ENCODE measurements around the gene SLC9A9.

Gene SLC9A9

DNA sequence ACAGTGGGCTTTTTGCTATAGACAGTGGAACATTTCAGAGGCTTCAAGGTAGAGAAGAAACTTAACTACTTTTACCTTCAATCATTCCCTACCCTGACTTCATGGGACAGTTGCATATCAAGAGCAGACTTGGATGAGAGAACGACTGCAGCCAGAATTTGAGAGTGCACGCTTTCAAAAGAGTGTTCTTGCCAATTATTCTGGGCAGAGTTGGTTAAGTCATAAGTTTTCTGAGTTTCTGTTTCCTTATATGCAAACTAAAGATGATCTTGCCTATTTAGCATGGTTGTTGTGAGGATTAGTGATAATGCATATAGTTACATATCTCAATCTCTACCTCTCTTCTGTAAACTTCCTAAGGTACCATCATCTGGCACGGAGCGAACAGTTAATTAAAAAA lies 7.6 kb downstream of the SLC9A9 start:
- DNase-seq, result no peak

DNA sequence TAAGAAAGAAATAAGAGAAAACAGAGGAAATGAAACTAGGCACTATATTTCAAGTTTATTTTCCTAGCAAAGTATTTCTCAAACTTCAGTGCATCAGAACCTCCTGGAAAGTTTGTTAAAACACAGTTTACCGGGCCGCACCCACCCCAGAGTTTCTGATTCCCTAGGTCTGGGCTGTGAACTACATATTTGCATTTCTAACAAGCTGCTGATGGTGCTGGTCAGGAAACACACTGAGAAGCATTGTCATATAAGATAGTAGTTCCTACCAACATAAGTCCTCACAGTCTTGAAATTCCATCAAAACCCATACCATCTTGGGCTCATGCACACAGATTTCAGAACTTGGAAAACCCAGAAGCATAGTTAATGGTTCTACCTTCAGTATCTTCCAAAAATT lies 8.3 kb downstream of the SLC9A9 start:
- DNase-seq, result no peak

DNA sequence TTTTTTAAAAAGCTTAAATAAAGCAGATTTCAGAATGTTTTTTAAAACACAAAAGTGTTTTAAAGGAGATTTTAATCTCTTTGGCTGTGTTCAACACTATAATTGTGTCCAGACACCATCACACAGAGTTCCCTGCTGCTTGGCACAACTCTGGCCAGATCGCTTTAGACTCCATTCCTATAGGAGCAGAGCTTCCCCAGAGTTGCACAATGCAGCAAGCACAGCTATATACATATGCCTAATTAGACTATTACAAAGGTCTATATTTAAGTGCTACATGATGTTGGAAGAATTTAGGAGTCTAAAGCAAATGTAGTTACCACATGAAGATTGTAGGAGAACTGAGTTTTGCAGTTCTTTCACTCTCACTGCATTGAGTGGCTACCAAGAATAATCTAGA lies 11.2 kb downstream of the SLC9A9 start:
- DNase-seq, result no peak

DNA sequence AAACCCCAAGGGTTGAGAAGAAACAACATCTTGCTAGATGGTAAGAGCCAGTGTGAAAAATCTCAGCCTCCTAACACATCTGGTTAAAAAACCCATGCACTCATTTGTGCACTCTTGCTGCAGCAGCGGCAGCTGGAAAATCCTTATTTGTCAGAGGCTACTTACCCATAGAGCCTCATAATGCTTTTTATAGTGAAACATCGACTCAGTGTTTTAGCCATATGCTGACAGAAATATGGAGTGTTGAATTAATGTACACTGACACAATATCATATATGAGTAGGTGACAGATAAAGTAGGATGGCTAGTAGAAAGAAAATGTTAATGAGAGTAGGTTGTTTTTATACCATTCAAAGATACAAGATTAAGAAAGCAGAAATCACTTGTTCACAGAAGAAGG lies 13.0 kb downstream of the SLC9A9 start:
- no peak for DNase-seq

DNA sequence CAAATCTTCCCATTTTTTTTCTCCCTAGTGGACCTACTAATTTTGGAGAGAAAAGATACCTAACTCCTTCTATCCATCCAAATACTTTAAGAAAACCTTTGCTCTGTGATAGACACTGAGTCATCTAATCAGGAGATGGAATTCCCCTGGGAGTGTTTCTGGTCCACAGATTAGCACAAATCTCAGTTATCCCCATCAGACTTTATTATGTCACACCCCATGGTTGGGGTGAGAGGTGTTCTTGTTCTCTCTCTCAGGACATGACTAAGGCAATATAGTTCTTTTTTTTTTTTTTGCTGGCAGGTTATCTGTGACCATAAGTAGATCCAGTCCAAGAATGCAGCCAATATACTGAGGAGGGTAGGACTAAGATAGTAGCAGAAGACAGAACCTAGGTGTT lies 15.8 kb downstream of the SLC9A9 start:
- no peak for DNase-seq

DNA sequence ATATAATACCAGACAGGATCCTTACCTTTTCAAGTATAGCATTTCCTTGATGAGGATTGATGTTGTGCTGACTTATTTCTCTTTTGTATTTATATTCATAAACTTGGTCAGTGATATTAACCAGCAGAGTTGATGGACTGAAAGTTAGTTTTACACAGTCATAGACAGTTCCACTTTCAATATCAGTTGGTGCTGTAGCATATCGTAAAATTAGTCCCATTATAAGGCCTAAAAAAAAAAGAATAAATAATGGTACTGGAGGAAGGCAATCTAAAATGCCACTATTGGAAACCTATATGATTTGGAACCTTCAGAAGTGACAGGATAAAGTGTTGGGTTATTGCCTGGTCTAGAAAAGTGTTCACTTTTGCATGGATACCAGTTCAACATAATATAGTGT lies 16.3 kb downstream of the SLC9A9 start:
- DNase-seq, result no peak

DNA sequence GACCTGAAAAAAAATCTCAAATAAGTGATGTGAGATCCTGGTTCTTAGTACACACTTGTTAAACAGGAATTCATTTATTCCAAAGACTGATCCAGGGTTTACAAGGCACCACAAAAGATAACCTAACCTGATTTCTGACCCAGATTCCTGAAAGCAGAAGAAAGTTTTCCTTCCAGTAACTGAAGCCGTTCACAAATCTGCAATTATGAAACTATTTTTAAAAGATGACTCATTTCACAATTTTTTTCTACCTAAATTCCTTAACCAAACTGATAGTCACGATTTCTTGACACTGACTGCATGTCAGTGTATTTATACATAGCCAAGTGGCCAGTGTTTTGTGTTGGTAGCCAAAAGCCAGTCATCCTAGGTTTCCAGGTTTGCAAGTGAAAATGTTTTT lies 17.1 kb downstream of the SLC9A9 start:
- no peak for DNase-seq

DNA sequence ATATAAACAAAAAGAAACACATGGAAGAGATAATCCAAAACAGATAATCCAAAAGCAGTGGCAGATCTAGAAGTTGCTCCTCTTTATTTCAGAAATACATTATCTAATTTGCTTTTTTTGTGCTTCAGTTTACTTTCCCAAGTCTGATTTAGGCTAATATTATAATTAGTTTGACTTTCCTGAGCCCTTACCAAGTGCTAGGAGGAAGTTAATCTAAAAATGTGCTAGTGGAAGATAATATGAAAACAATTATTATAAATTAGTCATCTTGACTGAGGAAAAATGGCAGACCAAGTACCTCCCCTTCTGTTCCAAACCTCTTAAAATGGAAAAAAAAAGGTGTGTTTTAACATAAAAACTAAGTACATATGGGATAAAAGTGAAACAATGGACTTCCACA lies 17.5 kb downstream of the SLC9A9 start:
- no peak for DNase-seq

DNA sequence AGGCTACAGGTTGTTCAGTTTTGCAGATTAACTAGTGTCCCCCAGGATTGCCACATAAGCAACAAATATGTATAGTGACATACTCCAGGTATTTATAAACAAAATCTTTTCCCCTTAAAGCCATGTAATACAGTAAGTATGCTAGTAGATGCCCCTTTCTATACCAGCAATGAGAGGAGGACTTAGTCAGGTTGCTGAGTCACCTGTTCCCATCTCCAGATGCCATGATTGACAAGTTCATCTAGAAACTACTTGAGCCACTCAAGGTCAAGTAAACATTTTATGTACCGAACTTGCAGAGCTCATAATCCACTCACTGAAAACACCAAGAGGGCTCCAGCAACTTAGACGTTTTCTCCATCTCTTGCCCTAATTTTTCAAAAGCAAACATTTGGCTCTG lies 18.2 kb downstream of the SLC9A9 start:
- DNase-seq, result peak in 1 of 3 experiments; percentile 15

DNA sequence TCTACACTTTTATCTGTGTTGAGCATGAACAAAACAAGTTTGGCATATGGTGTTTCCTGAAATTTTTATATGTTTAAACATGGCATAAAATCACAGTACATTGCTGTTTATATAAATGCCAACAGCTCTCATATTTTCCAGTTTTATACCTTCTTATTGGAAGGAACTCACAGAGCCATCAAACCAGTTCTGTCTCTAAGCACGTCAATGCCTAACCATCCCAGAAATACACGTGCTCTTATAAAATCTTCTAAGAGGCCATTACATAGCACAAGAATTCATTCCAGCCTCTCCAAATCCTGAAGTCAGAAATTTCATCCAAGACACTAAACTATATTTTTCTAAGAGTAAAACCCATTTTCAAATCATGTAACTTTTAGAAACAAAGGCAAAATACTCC lies 20.8 kb downstream of the SLC9A9 start:
- no peak for DNase-seq

DNA sequence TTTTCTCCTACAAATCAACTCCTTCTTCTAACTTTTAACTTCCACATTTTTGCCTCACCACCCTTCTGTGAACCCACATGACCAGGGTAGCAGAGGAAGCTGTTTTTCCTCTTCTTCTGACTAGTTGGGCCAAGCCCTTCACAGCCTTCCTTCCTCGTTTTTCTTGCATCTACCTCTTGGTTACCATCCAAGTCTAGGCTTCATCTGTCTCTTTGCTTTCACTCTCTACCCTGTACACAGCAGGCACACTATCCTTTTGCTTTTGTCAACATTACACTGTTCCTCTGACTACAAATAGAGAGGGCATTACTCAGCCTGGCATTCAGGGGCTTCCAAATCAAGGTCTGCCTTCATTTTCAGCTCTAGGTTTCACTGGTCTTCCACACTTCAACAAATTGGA lies 22.0 kb downstream of the SLC9A9 start:
- no peak for DNase-seq

DNA sequence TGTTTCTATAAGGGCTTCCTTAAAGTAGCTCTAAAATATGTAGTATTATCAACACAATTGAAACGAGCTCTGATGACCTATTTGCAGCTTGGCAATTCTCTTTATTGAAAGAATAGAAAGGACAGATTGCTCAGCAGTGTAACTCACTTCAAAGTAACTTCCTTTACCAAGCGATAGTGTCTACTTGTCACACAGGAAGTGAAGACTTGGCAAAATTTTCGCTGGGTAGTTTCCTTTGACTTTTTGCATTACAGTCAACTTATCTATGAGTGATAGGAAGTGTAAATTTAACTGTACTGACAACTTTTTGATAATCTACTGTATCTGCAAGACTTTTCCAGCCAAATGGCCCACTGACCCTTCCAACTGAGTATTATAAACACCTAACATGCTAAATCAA lies 22.8 kb downstream of the SLC9A9 start:
- no peak for DNase-seq

DNA sequence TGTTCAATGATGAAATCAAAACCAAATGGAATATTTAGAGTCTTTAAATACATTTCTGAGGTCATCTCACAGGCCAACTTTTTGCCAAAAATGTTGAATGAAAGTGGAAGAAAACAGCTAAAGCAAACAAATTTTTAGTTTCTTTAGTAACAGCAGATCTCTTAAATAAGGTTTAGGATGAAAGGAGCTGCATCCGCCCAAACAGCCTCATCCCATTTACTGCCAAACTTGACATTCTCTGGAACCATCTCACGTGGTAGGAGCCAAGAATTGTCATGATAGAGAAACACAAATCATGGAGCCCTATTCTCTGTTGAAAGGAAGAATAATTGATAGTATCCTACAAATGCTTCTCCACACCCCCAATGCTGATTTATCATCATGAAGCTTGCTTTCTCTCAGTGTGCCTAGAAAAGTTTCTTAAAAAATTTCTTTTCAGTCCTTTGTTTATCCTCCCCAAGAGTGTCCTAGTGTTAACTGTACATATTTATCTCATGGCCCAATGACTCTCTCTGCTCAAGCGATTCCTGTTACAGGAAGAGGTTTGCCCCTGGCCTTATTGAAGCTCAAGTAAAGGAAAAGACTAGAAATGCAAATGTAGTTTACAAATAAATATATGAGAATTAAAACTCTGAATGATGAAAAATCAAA lies 23.4 kb downstream of the SLC9A9 start:
- no peak for DNase-seq

DNA sequence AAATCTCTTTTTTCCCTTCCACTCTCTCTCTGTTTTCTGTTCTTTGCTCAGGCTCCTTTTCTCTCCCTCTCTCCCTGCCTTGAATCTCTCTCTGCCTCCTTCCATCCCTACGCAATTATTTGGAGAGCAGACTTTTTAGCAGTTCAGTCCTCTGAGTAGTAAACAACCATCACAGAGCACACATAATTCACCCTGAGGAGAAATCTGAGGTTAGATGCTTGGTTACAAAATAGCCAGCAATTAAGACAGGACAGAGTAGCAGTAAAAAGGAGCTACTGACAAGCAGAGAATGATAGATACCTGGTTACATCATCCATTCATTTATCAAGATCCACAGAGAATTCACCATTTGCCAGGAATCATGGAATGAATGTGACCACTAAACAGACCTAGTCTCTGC lies 25.5 kb downstream of the SLC9A9 start:
- peak in 1 of 3 experiments; percentile 54 for DNase-seq

DNA sequence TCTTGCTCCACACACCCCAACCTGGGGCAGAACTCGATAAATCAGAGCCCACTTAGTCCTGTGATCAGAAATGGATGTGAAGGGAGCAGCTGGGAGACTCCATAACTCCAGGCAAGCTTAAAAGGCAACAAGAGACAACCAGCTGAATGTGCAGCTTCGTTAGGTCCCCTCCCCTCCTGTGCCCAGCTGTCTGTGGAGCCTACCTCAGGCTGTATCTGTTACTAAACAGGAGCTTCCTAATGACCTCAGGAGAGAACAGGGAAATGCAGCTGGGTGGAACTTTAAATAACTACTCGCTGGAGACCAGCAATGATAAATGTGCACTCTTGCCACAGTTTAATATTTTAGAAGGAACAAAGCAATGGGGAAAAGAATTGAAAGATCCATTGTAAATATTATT lies 25.9 kb downstream of the SLC9A9 start:
- DNase-seq, result peak in 2 of 3 experiments; percentile 15 to 54

DNA sequence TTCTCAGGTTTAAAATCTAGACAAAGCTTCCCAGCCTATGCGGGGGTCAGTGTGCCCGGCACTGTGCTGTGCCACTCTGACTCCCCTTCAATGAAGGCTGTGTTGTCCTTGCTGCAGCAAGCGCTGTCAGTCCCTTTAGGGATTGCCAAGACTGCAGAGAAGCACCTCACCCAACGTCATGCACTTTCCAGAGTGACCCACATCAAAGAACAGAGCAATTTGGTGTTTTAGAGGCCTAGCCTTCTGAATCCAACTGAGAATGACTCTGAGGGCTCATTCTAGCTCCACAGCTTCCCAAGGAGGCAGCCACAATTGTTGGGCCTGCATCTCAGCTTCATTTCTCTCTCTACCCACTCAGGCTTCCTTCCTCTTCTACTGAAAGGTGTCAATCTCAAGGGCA lies 26.4 kb downstream of the SLC9A9 start:
- no peak for DNase-seq

DNA sequence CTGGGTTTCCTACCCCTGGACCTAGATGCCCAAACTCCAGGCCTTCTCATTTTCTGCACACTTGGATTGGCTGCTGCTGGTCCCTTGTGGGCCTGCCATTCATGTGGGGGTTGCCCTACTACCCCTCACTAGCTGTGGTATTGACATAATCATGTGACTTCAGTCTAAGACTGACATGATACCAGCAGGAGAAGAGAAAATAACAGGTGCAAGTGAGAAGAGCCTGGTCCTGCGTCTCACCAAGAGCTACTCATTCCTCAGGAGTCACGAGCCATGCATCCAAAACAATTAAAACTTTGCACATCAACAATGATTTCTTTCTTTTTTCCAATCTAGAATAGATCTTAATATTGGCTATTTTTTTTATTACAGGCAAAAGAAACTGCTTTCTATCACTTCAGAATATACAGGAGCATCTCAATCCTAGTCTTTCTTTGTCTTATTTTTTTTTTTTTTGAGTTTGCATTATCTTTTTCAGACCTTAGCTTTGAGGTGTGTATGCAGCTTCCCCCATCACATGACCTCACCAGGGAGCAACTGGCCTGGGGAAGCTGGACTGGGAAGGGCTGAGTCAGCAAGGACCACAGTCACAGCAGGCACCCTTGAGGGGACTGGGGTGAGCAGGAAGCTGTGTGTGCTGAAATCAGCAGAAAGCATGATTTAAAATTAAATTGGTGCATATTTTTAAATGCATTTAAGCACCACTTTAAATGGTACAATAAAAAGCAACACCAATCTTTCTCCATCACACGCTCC lies 27.6 kb downstream of the SLC9A9 start:
- DNase-seq, result no peak

DNA sequence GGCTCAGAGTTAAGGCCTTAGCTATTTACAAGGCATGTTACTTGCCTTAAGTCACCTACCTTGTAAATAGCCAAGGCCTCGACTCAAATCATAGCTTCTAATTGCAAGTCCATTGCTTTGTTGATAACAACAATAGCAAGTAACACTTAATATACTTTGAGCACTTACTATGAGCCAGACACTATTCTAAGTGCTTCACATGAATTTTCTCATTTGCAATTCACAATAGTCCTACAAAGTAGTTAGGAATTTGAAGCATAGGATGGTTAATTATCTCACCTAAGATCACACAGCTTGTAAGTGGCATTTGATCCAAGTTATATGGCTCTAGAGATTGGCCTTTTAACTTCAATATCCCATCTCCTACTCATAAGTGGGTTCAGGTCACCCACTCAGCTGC lies 28.4 kb downstream of the SLC9A9 start:
- no peak for DNase-seq

DNA sequence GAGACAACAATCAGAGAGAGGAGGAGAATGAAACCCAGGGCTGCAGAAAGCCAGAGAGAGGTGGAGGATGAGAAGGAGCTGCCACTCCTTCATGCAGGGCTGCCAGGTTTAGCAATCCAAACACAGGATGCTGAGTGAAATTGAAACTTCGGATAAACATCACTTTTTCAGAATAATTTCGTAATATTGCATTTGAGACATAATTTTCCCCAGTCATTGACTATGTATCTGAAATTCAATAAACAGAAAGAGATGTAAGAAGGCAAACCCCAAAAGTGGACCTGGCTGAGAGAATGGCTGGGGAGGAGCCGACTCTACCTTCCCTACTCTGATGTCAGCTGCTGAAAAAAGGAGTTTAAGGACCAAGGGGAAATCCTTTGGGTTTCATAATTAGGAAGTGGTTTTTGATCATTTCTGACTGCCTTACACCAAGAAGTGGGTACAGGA lies 33.8 kb downstream of the SLC9A9 start:
- DNase-seq, result no peak

DNA sequence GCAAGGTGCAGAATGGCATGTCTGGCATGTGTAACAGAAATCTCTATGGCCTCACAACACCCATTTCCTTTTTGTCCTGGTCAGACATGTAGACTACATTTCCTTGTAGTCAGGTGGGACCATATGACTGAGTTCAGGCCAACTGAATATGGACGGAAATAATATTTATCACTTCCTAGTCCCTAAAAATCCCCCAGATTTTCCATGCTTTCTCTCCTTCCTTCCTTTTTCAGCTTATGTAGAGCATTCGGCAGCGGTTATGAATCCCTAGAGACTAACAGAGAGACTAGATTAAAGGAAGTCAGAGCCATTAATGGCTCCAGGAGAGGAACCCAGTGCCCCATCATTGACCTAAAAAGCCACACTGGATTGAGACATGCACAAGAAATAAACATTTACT lies 35.8 kb downstream of the SLC9A9 start:
- no peak for DNase-seq

DNA sequence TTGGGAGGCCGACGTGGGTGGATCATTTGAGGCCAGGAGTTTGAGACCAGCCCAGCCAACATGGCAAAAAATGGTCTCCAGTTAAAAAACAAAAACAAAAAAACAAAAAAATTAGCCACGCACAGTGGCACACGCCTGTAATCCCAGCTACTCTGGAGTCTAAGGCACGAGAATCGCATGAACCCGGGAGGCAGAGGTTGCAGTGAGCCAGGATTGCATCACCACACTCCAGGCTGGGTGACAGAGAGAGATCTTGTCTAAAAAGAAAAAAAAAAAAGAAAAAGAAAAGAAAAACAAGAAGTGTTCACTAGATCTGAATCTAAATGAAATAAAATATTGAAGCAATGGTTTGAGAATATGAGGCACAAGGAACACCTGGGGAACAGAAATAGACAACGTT lies 36.7 kb downstream of the SLC9A9 start:
- no peak for DNase-seq

DNA sequence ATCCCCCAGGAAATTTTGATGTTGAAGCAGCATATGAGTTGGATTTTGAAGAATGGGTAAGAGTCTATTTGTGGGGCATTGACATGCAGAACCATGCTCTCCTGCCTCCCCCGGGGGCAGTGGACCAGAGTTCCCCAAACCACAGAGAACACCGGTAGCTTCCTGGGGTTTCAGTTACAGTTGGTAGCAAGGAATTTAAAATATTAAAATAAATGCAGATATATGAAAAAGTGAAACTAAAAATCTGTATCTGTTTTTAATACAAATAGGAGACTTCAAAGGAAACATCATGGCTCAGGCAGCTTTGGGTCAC lies 37.4 kb downstream of the SLC9A9 start:
- DNase-seq, result no peak

DNA sequence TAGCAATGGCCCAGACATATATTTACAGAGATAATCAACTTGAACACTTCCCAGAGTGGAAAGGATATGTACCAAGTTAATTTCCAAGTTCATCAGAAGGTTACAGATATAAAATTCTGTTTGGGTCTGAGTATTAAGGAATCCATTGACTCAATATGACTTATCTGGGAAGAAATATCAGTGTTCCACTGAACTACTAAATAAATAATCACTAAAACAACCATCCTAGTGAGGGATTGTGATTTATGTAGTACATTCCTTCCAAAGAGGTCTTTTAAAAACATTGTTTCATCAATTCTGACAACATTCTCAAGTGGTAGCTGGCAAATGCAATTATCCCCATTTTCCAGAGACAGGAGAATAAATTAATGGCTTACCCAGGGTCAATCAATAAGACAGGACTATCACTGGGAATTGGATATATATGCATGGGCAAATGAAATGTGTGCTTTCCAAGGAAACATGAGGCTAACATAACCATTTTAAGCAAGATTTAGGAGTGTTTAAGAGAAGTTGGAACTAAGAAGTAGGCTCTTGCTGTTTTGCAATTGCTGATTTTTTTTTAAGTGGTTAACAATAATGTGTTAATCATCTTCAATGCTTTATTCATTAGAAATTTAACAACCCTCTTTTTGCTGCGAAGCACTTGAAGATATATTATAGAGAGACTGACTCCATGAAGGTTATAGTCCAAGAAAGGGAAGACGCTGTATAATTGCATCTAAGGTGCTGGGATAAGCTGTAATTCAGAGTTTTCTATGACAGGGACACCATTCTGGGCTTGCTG lies 37.9 kb downstream of the SLC9A9 start:
- peak in 1 of 3 experiments; percentile 5 for DNase-seq

DNA sequence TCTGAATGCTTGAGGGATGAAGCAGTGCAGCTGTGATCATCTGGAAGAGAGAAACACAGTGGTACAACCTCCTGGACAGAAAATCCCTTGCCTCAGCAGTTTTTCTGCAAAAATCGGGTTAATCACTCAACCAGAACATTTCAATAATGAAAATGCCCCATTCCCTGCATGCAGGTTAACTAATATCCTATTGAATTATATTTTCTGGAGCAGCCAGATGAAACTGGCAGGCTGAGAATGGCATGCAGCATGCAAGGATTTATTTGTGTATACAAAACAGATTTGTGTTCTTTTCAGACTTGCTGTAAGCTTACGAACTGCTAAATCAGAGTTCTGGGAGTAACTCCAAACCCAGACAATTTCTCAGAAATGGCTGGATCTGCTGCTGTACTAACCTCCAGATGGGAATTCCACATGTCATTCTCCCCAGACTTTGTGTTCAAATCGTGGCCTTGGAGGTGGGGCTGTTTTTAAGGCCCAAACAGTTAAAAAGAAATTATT lies 39.1 kb downstream of the SLC9A9 start:
- no peak for DNase-seq
